ENCODE data around the gene CRTC2.

CRTC2 gene

DNA sequence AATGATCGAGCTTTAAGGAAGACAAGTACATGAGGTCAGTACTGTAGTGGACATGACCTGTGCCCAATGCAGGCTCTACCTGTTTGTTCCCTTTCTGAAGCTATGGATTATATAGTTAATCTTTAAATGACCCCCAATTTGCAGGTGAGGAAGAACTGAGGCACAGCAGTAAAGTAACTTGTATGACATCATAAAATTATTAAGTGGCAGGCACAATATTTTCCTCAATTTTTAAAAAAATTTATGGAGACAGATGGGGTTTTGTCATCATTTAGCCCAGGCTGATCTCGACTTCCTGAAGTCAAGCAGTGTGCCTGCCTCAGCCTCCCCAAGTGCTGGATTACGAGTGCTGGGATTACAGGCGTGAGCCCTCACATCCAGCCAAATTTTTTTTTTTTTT is 32.0 kb downstream of the CRTC2 start:
- TF ChIP-seq EZH2phosphoT487 (IDR thresholded peaks at IDR 0.05; ENCODE audit: low read depth), result no peak
- TF ChIP-seq, protein P1, sequence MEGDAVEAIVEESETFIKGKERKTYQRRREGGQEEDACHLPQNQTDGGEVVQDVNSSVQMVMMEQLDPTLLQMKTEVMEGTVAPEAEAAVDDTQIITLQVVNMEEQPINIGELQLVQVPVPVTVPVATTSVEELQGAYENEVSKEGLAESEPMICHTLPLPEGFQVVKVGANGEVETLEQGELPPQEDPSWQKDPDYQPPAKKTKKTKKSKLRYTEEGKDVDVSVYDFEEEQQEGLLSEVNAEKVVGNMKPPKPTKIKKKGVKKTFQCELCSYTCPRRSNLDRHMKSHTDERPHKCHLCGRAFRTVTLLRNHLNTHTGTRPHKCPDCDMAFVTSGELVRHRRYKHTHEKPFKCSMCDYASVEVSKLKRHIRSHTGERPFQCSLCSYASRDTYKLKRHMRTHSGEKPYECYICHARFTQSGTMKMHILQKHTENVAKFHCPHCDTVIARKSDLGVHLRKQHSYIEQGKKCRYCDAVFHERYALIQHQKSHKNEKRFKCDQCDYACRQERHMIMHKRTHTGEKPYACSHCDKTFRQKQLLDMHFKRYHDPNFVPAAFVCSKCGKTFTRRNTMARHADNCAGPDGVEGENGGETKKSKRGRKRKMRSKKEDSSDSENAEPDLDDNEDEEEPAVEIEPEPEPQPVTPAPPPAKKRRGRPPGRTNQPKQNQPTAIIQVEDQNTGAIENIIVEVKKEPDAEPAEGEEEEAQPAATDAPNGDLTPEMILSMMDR (IDR thresholded peaks at IDR 0.05; ENCODE audit: low read depth, low read length), result no peak
- peaks cover 21% of the 10 kb centered on the region for H3K36me3 ChIP-seq (replicated peaks; ENCODE audit: low read depth, low read length)
- H2AFZ ChIP-seq (ENCODE audit: low read depth, low read length), result no peak overlapping the region
- peaks cover 7% of the 10 kb centered on the region for H3K4me1 ChIP-seq (ENCODE audit: low read length)
- peaks cover 5% of the 10 kb centered on the region for H4K20me1 ChIP-seq (ENCODE audit: insufficient read depth, low read length)
- no peak overlapping the region for H3K9ac ChIP-seq (ENCODE audit: low read length)
- no peaks in the 10 kb centered on the region for H3K27me3 ChIP-seq (ENCODE audit: low read depth, low read length)
- H3K9me3 ChIP-seq (ENCODE audit: insufficient read depth, low read length), result no peaks in the 10 kb centered on the region
- H3K4me3 ChIP-seq (ENCODE audit: low read length), result no peak overlapping the region
- H3K79me2 ChIP-seq (ENCODE audit: low read length), result peaks cover 24% of the 10 kb centered on the region
- H3K4me2 ChIP-seq (ENCODE audit: low read length), result no peak overlapping the region
- no peak overlapping the region for H3K27ac ChIP-seq (ENCODE audit: low read length)

DNA sequence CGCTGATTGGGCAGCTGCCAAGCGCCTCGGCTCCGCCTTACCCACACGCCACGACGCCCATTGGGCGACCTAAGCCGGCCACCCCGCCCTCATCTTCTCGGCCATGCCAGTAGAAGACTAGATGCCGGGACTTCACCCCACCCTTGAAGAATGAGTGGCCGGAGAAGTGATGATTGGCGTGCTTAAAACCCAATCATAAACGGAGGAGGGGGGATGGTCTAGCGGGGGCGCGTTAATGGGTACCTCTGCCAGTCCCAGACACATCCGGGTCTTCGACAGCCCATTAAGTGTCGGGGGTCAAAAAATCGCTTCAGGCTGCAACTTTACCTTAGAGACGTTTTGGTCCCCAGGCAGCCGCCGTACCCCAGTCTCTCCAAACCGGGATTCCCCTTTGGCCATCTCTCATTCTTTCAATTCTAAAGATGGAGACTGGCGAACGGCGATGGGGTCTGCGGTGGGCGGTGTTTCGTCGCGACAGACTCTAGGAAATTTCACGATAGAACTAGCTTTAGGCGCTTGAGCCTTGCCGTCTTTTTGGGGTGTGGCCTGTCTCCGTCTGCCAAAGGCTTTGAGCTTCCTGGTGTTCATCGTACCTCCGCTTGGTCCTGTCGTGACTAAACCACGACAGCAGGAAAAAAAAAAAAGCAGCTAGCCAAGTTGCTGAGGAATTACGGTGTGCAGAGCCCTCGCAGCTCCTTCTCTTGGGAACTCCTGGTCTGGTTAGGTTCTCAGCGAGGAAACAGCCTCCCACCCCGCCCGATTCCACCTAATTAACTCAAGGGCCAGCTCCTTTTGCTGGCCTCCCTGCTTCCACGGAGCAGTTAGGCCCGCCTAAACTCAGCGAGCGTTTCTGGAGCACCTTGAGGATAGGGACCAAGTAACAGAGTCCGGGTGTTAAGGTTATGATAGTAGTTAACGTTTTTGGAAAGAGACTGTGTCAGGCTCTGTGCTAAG is 35.2 kb downstream of the CRTC2 start, which contains the start of gene GATAD2B:
Gene GATAD2B (minus strand): TSS at position 1 of the 954 bp plus-strand sequence. CDS start 94,625 bp downstream, outside the sequence.
- H2AFZ ChIP-seq (ENCODE audit: low read depth, low read length), result peak within 1 kb of the TSS; percentile 33; the same call in 1 of the 2 replicates
- H3K27me3 ChIP-seq (ENCODE audit: low read depth, low read length), result no peaks in the 10 kb centered on the region
- peaks cover 24% of the 10 kb centered on the region for H3K4me1 ChIP-seq (ENCODE audit: low read length)
- no peaks in the 10 kb centered on the region for H3K9me3 ChIP-seq (ENCODE audit: insufficient read depth, low read length)
- H3K4me2 ChIP-seq (ENCODE audit: low read length), result peak within 1 kb of the TSS; percentile 89
- H3K4me3 ChIP-seq (ENCODE audit: low read length), result peak within 1 kb of the TSS; percentile 83
- peaks cover 34% of the 10 kb centered on the region for H4K20me1 ChIP-seq (ENCODE audit: insufficient read depth, low read length)
- peaks cover 55% of the 10 kb centered on the region for H3K79me2 ChIP-seq (ENCODE audit: low read length)
- H3K9ac ChIP-seq (ENCODE audit: low read length), result peak within 1 kb of the TSS; percentile 95
- peaks cover 7% of the 10 kb centered on the region for H3K36me3 ChIP-seq (replicated peaks; ENCODE audit: low read depth, low read length)
- TF ChIP-seq, protein P1 (IDR thresholded peaks at IDR 0.05; ENCODE audit: low read depth, low read length), result no peak
- TF ChIP-seq EZH2phosphoT487 (IDR thresholded peaks at IDR 0.05; ENCODE audit: low read depth), result no peak
- peak within 1 kb of the TSS; percentile 84 for H3K27ac ChIP-seq (ENCODE audit: low read length)

DNA sequence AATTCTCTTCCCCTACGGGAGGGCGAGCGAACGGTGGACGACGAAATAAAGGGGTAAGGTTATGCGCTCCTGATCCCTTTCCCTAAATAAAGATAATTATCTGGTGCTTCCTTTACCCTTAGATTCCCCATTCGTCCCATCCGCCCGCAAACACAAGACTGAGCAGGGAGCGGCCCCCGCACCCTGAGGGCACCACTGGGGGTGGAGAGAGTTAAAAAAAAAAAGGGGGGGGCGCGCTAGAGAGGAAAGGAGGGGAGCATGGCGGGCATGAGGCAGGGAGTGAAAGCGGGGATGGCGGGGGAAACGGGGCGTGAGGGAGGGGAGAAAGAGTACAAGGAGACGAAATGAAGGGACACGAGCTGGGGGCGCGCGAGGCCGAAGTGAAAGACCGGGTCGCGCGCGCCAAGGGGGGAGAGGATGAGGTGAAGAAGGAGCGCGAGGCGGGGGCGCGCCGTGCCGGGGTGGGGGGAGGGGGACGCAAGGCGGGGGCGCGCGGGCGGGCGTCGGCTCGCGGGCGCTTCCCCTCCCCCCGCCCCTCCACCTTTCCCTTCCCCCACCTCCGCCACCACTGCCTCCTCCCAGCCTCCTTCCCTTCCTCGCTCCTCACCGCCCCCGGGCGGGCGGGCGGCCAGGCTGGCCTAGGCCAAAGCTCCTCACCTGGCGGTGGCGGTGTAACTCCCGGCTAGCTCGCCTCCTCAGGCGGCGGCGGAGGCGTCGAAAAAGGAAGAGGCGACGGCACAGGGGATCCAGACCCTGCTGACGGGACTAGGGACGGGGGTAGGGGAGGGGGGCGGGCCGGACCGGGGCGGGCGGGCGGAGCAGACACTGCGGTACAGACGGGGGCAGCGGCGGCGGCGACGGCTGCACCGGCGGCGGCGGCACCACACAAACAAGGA is 36.1 kb downstream of the CRTC2 start:
- no peak overlapping the region for H2AFZ ChIP-seq (ENCODE audit: low read depth, low read length)
- peaks cover 64% of the 10 kb centered on the region for H3K79me2 ChIP-seq (ENCODE audit: low read length)
- H3K27ac ChIP-seq (ENCODE audit: low read length), result peak overlapping the region; percentile 84

More for the DNA sequence above, 36.1 kb downstream of the CRTC2 start:
- Histone ChIP-seq H3K9ac (ENCODE audit: low read length) (peak overlapping the region; percentile 90), H3K36me3 (replicated peaks; ENCODE audit: low read depth, low read length) (peaks cover 12% of the 10 kb centered on the region), H3K9me3 (ENCODE audit: insufficient read depth, low read length) (no peaks in the 10 kb centered on the region), H3K4me1 (ENCODE audit: low read length) (peaks cover 24% of the 10 kb centered on the region), H3K27me3 (ENCODE audit: low read depth, low read length) (no peaks in the 10 kb centered on the region), H4K20me1 (ENCODE audit: insufficient read depth, low read length) (peaks cover 43% of the 10 kb centered on the region), H3K4me2 (ENCODE audit: low read length) (peak overlapping the region; percentile 89), H3K4me3 (ENCODE audit: low read length) (peak overlapping the region; percentile 83)
- TF ChIP-seq EZH2phosphoT487 (IDR thresholded peaks at IDR 0.05; ENCODE audit: low read depth), result no peak
- TF ChIP-seq, protein P1 (IDR thresholded peaks at IDR 0.05; ENCODE audit: low read depth, low read length), result peak; percentile 24
